ENCODE data around the gene NUP54.
A peak's percentile ranks its signal among the peaks of the same experiment; 100 is the strongest.

Gene NUP54, protein sequence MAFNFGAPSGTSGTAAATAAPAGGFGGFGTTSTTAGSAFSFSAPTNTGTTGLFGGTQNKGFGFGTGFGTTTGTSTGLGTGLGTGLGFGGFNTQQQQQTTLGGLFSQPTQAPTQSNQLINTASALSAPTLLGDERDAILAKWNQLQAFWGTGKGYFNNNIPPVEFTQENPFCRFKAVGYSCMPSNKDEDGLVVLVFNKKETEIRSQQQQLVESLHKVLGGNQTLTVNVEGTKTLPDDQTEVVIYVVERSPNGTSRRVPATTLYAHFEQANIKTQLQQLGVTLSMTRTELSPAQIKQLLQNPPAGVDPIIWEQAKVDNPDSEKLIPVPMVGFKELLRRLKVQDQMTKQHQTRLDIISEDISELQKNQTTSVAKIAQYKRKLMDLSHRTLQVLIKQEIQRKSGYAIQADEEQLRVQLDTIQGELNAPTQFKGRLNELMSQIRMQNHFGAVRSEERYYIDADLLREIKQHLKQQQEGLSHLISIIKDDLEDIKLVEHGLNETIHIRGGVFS

DNA sequence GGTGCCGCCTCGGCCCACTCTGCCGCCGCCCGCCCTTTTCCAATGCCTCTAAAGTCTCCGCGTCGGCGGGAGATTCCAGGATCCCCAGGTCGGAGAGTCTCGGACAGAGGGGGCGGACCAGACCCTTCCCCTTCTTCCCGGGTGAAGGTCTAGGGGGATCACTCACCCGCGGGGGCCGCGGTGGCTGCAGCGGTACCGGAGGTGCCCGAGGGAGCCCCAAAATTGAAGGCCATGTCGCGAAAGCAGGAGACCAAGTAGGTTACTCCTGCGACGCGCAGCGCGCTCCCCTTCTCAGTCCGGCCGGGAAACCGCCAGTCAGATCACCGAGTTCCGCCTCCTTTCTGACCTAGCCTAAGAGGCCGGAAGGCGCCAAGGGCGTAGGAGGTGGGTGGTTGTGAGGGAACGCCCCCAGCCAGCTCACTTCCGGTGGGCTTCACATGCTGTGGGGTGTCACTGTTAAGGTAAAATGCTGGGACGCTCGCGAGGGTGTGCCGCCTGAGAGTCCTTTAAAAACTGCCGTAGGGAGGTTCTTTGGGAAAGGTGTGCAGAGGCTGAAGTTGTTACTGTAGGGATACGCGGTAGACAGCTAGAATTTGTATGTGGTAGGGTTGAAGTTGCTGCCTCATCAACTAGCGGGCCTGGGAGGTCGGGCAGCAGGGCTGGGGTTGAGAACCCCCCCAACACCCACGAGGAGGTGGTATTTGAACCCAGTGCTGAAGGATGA is at the start of gene NUP54:
Gene NUP54, minus strand, starts transcription at position 256 of the 724 bp plus-strand sequence. Its CDS starts 23 bp downstream, at position 233.
- DNase-seq: peak; percentile 82

- no peak for DNase-seq
Observed at GRCh38 chr4:76197031-76197743, 49.0 kb upstream of the NUP54 start.

GRCh38 chr4:76196376-76196775 is 48.2 kb upstream of the NUP54 start:
- DNase-seq: no peak

DNA sequence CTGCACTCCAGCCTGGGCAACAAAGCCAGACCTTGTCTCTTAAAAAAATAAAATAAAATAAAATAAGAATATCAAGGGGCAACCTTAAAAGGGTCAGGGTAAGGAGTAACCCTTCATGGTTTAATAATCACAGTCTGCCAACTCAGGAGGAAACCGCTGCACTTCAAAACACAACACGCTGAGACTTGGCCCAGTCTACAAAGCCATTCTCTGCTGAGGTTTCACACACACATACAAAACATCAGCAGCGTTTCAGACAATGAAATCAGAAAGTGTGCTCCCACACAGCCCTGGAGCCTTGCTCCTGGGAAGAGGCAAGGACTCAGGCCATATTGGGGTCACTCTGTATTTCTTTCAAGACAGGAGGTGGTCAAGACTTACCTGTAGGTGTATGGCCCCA is 47.1 kb upstream of the NUP54 start:
- DNase-seq: no peak

DNA sequence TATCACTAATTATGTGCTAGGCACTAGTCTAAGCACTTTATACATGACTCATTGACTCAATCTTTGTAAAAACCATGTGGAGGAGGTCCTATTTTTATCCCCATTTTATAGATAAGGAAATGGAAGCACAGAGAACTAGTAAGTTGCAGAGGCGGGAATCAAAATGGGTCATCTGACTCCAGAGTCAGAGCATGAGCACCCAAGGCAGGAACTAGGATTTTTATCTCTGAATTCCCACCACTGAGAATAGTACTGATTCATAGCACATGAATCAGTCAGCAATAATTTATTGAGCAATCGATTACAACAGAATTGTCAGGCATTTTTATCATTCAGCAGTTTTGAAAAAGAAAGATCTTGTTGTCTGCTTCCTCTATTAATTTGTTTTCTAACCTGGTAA is 46.1 kb upstream of the NUP54 start:
- DNase-seq: no peak

DNA sequence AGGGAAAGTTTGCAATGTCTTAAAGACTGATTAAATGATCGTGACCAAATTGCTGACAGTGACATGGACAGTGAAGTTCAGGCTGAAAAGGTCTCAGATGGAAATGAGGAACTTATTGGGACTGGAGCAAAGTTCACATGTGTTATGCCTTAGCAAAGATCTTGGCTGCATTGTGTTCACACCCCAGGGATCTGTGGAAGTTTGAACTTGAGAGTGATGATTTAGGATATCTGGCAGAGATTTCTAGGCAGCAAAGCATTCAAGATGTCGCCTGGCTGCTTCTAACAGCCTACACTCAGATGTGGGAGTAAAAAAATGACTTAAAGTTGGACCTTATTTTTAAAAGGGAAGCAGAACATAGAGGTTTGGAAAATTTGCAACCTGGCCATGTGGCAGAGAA is 44.0 kb upstream of the NUP54 start:
- DNase-seq: no peak

- DNase-seq: no peak
Observed at GRCh38 chr4:76188557-76188956, 40.4 kb upstream of the NUP54 start.

DNA sequence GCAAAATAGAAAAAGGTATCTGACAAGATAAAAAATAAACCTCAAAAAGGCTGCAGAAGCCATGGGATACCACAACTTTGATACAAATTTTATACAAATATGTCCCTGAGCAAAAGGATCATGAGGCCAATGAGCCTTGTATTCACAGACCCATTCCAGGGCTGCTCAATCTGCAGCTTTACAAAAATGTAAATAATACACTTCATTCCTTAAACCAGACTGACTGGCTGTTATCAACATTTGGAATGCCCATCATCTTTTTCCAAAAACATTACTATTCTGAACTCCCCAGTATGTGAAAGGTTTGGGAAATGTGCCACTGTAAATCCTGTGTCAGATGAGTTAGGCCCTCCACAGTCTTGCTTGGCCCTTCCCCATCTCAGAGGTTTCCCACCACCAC is 40.0 kb upstream of the NUP54 start:
- DNase-seq: no peak

GRCh38 chr4:76187152-76187551 is 39.0 kb upstream of the NUP54 start:
- DNase-seq: no peak

DNA sequence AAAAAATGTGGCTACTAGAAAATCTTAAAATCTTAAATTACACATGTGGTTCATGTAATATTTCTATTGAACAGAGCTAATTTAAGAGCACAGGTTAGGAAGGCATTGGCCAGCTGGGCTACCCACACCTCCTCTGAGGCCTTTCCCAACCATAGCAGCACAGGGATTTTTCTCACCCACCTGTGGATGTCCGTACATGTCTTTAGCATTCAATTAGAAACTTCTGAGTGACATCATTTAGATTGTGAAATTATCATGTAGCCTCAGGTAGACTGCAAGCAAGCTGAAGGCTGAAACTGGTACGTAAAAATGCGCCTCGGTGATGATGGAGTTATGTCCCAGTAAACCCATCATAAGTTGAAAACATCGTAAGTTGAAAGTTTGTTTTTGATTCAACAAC is 34.3 kb upstream of the NUP54 start:
- no peak for DNase-seq

DNA sequence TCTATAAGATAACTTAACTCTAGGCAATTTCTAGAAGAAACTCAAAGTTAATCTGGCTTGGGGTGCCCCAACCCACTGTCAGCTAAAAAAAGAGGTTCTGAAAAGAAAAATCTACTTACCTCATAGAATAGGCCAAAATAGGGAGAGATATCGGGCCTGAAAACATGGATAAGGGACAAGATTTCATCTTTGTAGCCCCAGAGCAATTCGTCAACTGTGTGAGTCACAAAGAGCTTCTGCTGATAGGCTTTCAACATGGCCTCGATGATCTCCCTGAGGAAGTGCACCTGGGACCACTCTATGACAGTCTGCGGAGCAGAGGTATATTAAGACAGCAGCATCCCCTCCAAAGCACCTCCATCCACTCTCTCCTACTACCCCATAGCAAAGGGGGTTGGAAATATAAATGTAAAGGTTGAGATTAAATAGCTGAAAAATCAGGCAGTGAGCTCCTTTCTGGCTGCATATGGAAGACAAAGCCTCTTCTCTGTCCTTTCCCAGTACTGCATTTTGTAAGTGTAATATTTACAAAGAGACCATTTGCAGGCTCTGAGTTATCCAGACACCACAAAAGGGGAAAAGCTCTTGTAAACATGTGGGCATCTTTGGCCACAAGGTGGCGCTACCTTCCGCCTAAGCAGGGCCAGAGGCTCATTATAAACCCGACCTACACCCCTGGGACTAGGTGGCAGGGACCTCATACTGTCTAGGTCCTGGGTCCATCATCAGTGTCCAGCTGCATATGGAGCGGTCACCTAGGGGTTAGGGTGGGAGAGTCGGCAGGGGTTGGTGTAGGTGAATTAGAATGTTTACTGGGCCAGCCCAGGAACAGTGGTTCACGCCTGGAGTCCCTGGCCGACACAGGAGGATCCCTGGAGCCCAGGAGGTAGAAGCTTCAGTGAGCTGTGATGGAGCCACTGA is 31.5 kb upstream of the NUP54 start:
- DNase-seq: peak; percentile 15

- no peak for DNase-seq
Observed at GRCh38 chr4:76178296-76178695, 30.1 kb upstream of the NUP54 start.

- DNase-seq: no peak
Observed at GRCh38 chr4:76177709-76178108, 29.5 kb upstream of the NUP54 start.

DNA sequence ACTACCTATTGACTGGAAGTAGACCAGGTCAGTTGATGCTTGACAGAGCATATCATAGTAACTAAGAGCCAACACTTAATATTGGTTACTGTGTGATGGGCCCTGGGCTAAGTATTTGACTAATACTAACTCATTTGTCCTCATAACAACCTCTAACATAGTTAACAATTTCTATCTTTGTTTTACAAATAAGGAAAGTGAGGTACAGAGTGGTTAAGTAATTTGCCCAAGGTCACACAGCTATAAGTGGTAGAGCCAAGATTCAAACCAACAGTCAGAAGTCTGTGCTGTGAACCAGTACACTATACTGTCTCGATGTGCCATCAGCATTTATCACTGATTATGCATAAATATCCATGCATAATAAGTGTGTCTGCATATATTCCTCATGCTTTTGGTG is 27.1 kb upstream of the NUP54 start:
- DNase-seq: no peak

GRCh38 chr4:76174216-76174615 is 26.0 kb upstream of the NUP54 start:
- DNase-seq: no peak

GRCh38 chr4:76168688-76169087 is 20.5 kb upstream of the NUP54 start:
- no peak for DNase-seq

DNA sequence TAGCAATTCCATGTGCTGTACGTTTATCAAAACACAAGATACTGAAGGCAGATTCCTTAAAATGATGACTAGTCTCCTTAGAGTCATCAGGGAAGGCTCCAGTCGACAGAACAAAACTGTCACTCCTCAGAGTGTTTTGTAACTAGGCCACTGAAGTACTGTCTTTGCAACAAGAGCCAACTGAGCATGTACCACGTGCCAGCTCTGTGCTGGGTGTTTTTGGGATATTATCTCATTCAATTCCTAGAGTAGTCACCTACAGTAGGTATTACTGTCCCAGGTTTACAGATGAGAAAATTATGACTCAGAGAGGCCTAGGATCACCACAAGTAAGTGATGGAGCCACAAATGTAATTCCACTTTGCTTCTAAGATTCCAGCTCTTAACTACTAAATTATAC is 18.3 kb upstream of the NUP54 start:
- no peak for DNase-seq

DNA sequence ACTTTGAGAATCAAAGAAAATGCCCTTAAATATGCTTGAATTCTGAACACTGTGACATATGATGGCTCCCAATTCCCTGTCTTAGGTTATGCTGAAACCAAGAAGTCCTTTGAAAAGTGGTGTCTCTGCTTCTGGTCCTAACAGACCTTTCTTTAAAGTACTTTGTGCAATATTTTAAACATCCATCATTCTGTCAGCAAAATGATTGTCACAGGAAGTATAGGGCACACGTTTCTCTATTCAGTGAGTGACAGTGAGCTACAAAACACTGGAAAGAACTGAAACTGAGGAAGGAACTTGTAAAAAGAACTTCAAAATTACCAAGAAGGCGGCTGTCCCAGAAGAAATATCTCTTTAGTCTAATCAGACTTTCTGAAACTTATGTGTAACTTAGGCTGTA is 12.2 kb upstream of the NUP54 start:
- no peak for DNase-seq

- no peak for DNase-seq
Observed at GRCh38 chr4:76156635-76157034, 8.4 kb upstream of the NUP54 start.

DNA sequence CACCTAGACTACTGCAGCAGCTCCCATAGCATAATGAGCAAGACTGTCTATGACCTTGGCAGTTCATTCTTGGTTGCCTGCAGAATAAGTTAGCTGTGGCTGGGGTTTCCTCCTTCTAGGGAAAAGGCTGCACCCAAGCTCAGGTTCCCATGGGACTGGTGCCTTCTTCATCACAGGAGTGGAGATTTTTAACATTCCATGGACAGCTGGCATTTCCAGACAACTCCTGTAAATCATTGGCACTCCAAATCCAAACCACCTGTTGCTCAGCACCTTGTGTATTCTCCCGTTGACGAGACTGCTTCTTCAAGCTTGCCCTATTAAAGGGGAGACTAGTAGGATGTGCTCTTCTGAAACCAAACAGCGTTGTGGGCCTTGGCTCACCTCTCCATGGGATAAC is 7.8 kb upstream of the NUP54 start:
- no peak for DNase-seq

- no peak for DNase-seq
Observed at GRCh38 chr4:76153356-76153755, 5.2 kb upstream of the NUP54 start.

DNA sequence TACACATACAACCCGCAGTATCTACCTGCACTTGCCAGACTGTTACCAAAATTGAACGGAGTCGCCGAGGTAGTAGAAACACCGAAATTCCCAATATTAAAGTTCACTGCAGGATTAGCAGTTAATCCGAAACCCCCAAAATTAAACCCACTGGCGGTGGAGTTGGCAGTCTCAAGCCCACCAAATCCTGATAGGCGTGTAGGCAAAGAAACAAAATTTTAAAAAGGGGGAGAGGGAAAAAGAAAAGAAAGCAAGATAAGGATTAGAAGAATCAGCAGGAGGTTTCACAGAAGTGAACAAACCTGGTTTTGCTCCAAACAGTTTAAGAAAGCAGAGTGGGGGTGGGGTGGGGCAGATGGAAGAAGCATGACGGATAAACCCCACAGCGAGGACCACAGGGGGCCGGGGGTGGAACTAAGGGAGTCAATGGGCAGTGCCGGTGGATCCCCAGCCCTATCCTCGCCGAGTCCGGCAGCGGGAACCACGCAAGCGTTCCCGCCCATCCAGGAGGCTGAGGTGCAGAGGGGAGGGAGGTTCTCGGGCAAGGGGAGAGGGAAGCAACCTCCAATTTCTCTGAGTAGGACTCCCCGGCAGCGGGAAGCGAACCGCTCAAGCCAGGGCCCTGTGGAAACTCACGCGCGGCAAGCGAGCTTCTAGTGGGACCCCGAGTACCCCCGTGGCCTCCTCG is 599 bp downstream of the NUP54 start:
- DNase-seq: peak; percentile 12

All from NCI-H526 treated with DMSO at 0.1 percent for 48 hours (cell line).